ENCODE data around the gene E2F3.

GRCh38 chr6:20479526-20479925 lies 77.8 kb downstream of the E2F3 start:
- TF ChIP-seq, protein P1, sequence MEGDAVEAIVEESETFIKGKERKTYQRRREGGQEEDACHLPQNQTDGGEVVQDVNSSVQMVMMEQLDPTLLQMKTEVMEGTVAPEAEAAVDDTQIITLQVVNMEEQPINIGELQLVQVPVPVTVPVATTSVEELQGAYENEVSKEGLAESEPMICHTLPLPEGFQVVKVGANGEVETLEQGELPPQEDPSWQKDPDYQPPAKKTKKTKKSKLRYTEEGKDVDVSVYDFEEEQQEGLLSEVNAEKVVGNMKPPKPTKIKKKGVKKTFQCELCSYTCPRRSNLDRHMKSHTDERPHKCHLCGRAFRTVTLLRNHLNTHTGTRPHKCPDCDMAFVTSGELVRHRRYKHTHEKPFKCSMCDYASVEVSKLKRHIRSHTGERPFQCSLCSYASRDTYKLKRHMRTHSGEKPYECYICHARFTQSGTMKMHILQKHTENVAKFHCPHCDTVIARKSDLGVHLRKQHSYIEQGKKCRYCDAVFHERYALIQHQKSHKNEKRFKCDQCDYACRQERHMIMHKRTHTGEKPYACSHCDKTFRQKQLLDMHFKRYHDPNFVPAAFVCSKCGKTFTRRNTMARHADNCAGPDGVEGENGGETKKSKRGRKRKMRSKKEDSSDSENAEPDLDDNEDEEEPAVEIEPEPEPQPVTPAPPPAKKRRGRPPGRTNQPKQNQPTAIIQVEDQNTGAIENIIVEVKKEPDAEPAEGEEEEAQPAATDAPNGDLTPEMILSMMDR (IDR thresholded peaks at IDR 0.05) = no peak
- TF ChIP-seq POLR2A (IDR thresholded peaks at IDR 0.05; ENCODE audit: low read depth) (no peak), POLR2AphosphoS5 (IDR thresholded peaks at IDR 0.05) (no peak)

All from esophagus muscularis mucosa (tissue), 3 donors.